ENCODE data around the gene POU6F2. TPM values are rescaled to one million over a fixed set of nuclear protein-coding genes. Genes with fewer than 3 reads are reported as not detected.

POU6F2 gene
- total RNA-seq, 3 donors from 2014 or later: under 0.01 TPM; not detected in 2

GRCh38 chr7:39515534-39516228 lies 538.0 kb downstream of the POU6F2 start:
- TF ChIP-seq POLR2AphosphoS5 (IDR thresholded peaks at IDR 0.05) (no peak), CTCF (IDR thresholded peaks at IDR 0.05) (no peak), POLR2A (IDR thresholded peaks at IDR 0.05) (no peak)
- intact Hi-C loops (cut with DNase I; ENCODE audit: low total_unique reads): no loop called here

DNA sequence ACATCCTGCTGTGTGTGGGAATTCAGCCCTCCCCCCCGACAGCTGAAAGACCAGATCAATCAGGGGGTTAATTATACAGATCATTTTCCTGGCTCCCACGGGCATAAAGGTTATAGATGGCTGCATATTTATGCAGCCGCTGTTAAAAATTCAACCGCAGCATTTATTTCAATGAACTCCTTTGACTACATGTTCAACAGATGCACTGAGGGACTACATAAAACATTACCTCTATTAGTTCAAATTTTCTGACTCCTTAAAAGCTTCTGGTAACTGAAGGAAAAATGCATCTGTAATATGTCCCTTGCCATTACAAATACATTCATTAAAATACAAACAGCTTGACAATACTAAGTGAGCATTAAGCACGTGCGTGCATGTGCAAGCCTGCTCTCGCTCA lies 538.8 kb downstream of the POU6F2 start:
- intact Hi-C loops (cut with DNase I; ENCODE audit: low total_unique reads): no loop called here
- TF ChIP-seq CTCF (IDR thresholded peaks at IDR 0.05): no peak
- Histone ChIP-seq H3K36me3 (no peaks in the 10 kb centered on the region), H3K27ac (no peak overlapping the region), H3K4me3 (no peak overlapping the region), H3K27me3 (no peaks in the 10 kb centered on the region), H3K4me1 (no peaks in the 10 kb centered on the region), H3K9me3 (no peaks in the 10 kb centered on the region)
- DNase-seq (ENCODE audit: low spot score in 2 of 2): no peak

More at GRCh38 chr7:39515534-39516228, 538.0 kb downstream of the POU6F2 start:
- Histone ChIP-seq H3K4me1 (no peaks in the 10 kb centered on the region), H3K4me3 (no peak overlapping the region), H3K27ac (no peak overlapping the region), H3K9me3 (no peaks in the 10 kb centered on the region), H3K27me3 (no peaks in the 10 kb centered on the region), H3K36me3 (no peaks in the 10 kb centered on the region)
- no peak for DNase-seq (ENCODE audit: low spot score in 2 of 2)

DNA sequence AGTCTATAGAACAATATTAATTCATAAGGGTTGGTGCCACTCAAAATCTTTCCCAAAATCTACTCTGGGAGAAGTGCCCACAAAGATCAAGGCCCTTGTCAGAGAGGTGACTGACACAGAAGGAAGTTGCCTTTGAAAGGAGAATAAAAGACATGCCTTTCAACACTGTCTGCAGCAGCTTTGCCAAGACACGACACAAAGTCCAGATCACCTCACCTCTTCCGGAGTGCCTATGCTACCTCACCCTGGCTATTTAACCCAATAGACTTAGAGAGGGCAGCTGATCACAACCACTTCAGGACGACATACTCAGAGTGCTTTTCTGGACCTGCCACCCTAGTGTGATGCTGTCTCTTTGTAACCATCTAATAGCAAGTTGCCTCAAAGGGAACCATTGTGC lies 539.5 kb downstream of the POU6F2 start:
- Histone ChIP-seq H3K27ac (no peak overlapping the region), H3K27me3 (no peaks in the 10 kb centered on the region), H3K9me3 (no peaks in the 10 kb centered on the region), H3K4me3 (no peak overlapping the region), H3K4me1 (no peaks in the 10 kb centered on the region), H3K36me3 (no peaks in the 10 kb centered on the region)
- no peak for DNase-seq (ENCODE audit: low spot score in 2 of 2)
- no peak for TF ChIP-seq POLR2A (IDR thresholded peaks at IDR 0.05)
- intact Hi-C loops (cut with DNase I; ENCODE audit: low total_unique reads): no loop called here

Other genes starting within 250 kb of the POU6F2 start
- 10 to 100 TPM; 40.6 to 55.8 (median 45.8) TPM for gene VPS41, start 68.7 kb upstream of the POU6F2 start, total RNA-seq

Data from breast epithelium (tissue), 4 donors.